ENCODE measurements around the gene HLA-DPA1. TPM values are rescaled to one million over a fixed set of nuclear protein-coding genes. Genes with fewer than 3 reads are reported as not detected.
"Not testable (repeated sequence)": the region's sequence is repeated elsewhere in the genome, so short reads cannot be mapped to it uniquely, and the experiment has no call there.

The HLA-DPA1 gene
- total RNA-seq, 1 experiment from 2014 or later = not detected

GRCh38 chr6:33105386-33105785 lies 31.9 kb upstream of the HLA-DPA1 start:
- no peak for DNase-seq (ENCODE audit: low read depth in 1 of 2, low spot score in 2 of 2)
- Histone ChIP-seq H3K4me3 (no peak overlapping the region), H3K27me3 (replicated peaks) (peaks cover 8% of the 10 kb centered on the region), H3K4me1 (replicated peaks) (no peaks in the 10 kb centered on the region), H3K9me3 (replicated peaks) (0 out of 2 replicates have a peak, but pooled peaks cover 9% of the 10 kb centered on the region), H3K36me3 (no peaks in the 10 kb centered on the region), H3K27ac (no peak overlapping the region)

DNA sequence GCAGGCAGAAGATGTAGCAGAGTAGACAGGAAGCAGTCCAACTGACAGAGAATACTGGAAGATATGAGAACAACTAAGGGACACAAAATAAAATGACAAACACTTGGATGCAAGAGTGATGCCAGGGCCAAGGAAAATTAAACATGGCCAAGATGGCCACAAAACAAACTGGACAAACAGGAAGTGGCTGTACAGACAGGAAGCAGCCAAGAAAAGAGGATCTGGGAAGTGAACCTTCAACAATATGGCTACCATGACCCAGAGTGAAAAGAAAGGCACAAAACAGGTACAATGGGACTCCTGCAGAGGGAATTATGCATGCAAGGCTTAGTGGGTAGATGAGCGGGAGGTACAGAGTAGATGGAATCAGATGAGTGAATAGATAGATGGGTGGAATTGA lies 31.4 kb upstream of the HLA-DPA1 start:
- 0 out of 2 replicates have a peak, but pooled peaks cover 14% of the 10 kb centered on the region for H3K9me3 ChIP-seq (replicated peaks)
- H3K27me3 ChIP-seq (replicated peaks) = peaks cover 8% of the 10 kb centered on the region

GRCh38 chr6:33103776-33104175 lies 30.3 kb upstream of the HLA-DPA1 start:
- H3K36me3 ChIP-seq = no peaks in the 10 kb centered on the region
- DNase-seq (ENCODE audit: low read depth in 1 of 2, low spot score in 2 of 2) = no peak
- H3K9me3 ChIP-seq (replicated peaks) = 0 out of 2 replicates have a peak, but pooled peaks cover 14% of the 10 kb centered on the region
- H3K4me1 ChIP-seq (replicated peaks) = no peaks in the 10 kb centered on the region
- H3K4me3 ChIP-seq = no peak overlapping the region
- peaks cover 2% of the 10 kb centered on the region; the same call in 1 of the 2 replicates for H3K27me3 ChIP-seq (replicated peaks)
- H3K27ac ChIP-seq = no peak overlapping the region

More for the DNA sequence above, 31.4 kb upstream of the HLA-DPA1 start:
- H3K27ac ChIP-seq = no peak overlapping the region
- no peak overlapping the region for H3K4me3 ChIP-seq
- H3K36me3 ChIP-seq = no peaks in the 10 kb centered on the region
- H3K4me1 ChIP-seq (replicated peaks) = no peaks in the 10 kb centered on the region
- DNase-seq (ENCODE audit: low read depth in 1 of 2, low spot score in 2 of 2) = no peak

DNA sequence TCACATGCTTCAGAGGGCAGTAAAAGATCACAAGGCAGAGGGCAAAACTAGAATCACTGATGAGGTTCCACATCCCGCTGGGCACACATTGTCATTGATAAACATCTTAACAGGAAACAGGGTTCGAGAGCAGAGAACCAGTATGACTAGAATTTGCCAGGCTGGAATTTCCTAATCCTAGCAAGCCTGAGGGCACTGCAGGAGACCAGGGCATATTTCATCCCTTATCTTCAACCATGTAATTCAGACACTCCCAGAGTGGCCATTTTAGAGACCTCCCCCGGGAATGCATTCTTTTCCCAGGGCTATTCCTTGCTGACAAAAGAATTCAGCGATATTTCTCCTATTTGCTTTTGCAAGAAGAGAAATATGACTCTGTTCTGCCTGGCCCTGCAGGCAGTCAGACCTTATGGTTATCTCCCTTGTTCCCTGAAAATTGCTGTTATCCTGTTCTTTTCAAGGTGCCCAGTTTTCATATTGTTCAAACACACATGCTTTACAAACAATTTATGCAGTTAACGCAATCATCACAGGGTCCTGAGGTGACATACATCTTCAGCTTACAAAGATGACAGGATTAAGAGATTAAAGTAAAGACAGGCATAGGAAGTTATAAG lies 27.8 kb upstream of the HLA-DPA1 start:
- not testable (repeated sequence) for H3K27ac ChIP-seq; H3K27me3 ChIP-seq (replicated peaks); DNase-seq (ENCODE audit: low read depth in 1 of 2, low spot score in 2 of 2); H3K4me1 ChIP-seq (replicated peaks); H3K4me3 ChIP-seq; H3K36me3 ChIP-seq
- 0 out of 2 replicates have a peak, but pooled peaks cover 14% of the 10 kb centered on the region for H3K9me3 ChIP-seq (replicated peaks)

DNA sequence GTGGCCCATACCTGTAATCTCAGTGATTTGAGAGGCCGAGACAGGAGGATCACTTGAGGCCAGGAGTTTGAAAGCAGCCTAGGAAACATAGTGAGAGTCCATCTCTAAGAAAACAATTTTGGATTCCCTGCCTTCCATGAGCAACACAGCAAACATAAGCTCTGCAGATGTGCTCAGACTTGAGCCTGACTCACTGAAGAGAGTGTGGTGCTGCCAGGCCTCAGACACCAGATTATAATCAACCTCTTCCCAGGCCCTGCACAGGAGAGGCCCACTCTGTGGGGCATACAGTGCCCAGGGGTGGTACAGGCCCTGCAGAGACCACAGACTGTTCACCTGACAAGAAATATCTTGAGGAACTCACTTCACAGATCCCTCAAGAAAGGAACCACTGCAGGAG lies 22.2 kb upstream of the HLA-DPA1 start:
- no peak for DNase-seq (ENCODE audit: low read depth in 1 of 2, low spot score in 2 of 2)
- H3K27ac ChIP-seq = no peak overlapping the region
- 0 out of 2 replicates have a peak, but pooled peaks cover 6% of the 10 kb centered on the region for H3K9me3 ChIP-seq (replicated peaks)
- no peaks in the 10 kb centered on the region for H3K4me1 ChIP-seq (replicated peaks)
- H3K4me3 ChIP-seq = no peak overlapping the region
- no peaks in the 10 kb centered on the region for H3K36me3 ChIP-seq
- H3K27me3 ChIP-seq (replicated peaks) = no peaks in the 10 kb centered on the region

DNA sequence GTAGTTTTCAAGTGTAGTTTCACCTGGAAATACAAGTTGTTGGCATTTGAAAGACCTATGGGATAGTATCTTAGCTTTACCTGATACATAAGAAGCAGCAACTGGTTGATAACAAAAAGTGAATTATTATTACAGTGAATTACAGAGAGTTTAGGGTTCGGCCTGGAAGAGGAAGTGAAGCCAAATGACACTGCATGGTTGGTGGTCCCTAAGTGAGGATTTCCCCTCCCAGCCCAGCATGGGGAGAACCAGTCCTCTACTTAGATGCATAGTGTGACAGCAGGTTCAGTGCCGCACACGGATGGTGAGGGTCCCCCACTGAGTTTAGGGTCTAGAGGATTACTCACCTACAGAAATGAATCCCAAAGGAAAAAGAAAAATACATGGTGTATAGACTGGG lies 20.4 kb upstream of the HLA-DPA1 start:
- DNase-seq (ENCODE audit: low read depth in 1 of 2, low spot score in 2 of 2) = no peak
- no peaks in the 10 kb centered on the region for H3K27me3 ChIP-seq (replicated peaks)

DNA sequence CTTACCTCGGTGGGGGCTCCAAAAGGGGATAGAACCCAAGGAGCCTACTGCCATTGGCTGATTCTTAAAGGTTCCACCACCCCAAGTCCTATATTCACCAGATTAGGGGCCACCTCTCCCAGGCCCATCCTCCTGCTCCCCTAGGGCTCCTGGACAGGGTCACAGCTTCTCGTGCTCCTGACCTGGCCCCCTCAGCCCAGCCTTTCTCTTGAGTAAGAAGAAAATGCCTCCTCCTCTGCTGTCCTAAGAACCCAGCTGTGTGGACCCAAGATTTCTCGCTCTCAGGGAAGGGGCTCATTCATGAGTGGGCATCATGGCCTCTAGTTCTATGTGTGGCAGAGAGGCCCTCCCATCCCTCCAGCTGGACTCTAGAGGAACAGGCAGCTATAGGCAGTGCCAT lies 18.9 kb upstream of the HLA-DPA1 start:
- no peaks in the 10 kb centered on the region for H3K4me1 ChIP-seq (replicated peaks)
- no peaks in the 10 kb centered on the region for H3K36me3 ChIP-seq
- H3K9me3 ChIP-seq (replicated peaks) = no peaks in the 10 kb centered on the region
- no peak overlapping the region for H3K4me3 ChIP-seq
- H3K27ac ChIP-seq = no peak overlapping the region
- no peak for DNase-seq (ENCODE audit: low read depth in 1 of 2, low spot score in 2 of 2)
- H3K27me3 ChIP-seq (replicated peaks) = 0 out of 2 replicates have a peak, but pooled peaks cover 6% of the 10 kb centered on the region

More for the DNA sequence above, 20.4 kb upstream of the HLA-DPA1 start:
- Histone ChIP-seq H3K4me1 (replicated peaks) (no peaks in the 10 kb centered on the region), H3K9me3 (replicated peaks) (no peaks in the 10 kb centered on the region), H3K27ac (no peak overlapping the region), H3K4me3 (no peak overlapping the region), H3K36me3 (no peaks in the 10 kb centered on the region)

DNA sequence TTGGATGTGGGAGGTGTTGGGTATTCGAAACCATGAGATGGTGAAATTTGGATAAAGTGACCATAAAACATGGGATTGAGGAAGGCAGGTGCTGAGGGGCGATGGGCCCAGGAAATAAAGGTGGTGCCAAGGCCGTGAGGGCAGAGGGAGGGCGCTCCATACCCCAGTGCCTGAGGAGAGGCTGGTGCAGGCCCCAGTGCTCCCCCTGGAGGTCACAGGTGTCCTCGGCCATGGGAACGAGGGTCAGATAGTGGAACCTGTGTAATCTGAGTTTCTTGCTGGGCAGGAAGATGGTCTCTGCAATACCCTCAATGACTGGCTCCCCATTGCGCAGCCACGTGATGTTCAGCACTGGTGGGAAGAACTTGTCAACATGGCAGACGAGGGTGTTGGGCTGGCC lies 18.5 kb upstream of the HLA-DPA1 start:
- no peak for DNase-seq (ENCODE audit: low read depth in 1 of 2, low spot score in 2 of 2)
- H3K4me3 ChIP-seq = no peak overlapping the region
- 0 out of 2 replicates have a peak, but pooled peaks cover 6% of the 10 kb centered on the region for H3K27me3 ChIP-seq (replicated peaks)
- no peaks in the 10 kb centered on the region for H3K4me1 ChIP-seq (replicated peaks)
- no peak overlapping the region for H3K27ac ChIP-seq
- no peaks in the 10 kb centered on the region for H3K9me3 ChIP-seq (replicated peaks)
- no peaks in the 10 kb centered on the region for H3K36me3 ChIP-seq

- Histone ChIP-seq H3K27ac (no peak overlapping the region), H3K36me3 (no peaks in the 10 kb centered on the region), H3K4me1 (replicated peaks) (no peaks in the 10 kb centered on the region), H3K27me3 (replicated peaks) (peaks cover 22% of the 10 kb centered on the region), H3K4me3 (no peak overlapping the region), H3K9me3 (replicated peaks) (no peaks in the 10 kb centered on the region)
- no peak for DNase-seq (ENCODE audit: low read depth in 1 of 2, low spot score in 2 of 2)
Observed at GRCh38 chr6:33088931-33089620, 15.6 kb upstream of the HLA-DPA1 start.

GRCh38 chr6:33088258-33088930 lies 14.9 kb upstream of the HLA-DPA1 start:
- Histone ChIP-seq H3K4me1 (replicated peaks) (no peaks in the 10 kb centered on the region), H3K9me3 (replicated peaks) (no peaks in the 10 kb centered on the region), H3K27me3 (replicated peaks) (peaks cover 22% of the 10 kb centered on the region), H3K27ac (no peak overlapping the region), H3K36me3 (no peaks in the 10 kb centered on the region), H3K4me3 (no peak overlapping the region)
- DNase-seq (ENCODE audit: low read depth in 1 of 2, low spot score in 2 of 2) = no peak

- no peaks in the 10 kb centered on the region for H3K36me3 ChIP-seq
- H3K4me1 ChIP-seq (replicated peaks) = no peaks in the 10 kb centered on the region
- H3K27ac ChIP-seq = no peak overlapping the region
- H3K4me3 ChIP-seq = no peak overlapping the region
- DNase-seq (ENCODE audit: low read depth in 1 of 2, low spot score in 2 of 2) = no peak
- peaks cover 31% of the 10 kb centered on the region for H3K27me3 ChIP-seq (replicated peaks)
- no peaks in the 10 kb centered on the region for H3K9me3 ChIP-seq (replicated peaks)
Observed at GRCh38 chr6:33085627-33086026, 12.2 kb upstream of the HLA-DPA1 start.

GRCh38 chr6:33082702-33083101 lies 9.3 kb upstream of the HLA-DPA1 start:
- H3K36me3 ChIP-seq = no peaks in the 10 kb centered on the region
- no peaks in the 10 kb centered on the region for H3K9me3 ChIP-seq (replicated peaks)
- no peak overlapping the region for H3K4me3 ChIP-seq
- DNase-seq (ENCODE audit: low read depth in 1 of 2, low spot score in 2 of 2) = no peak
- H3K27me3 ChIP-seq (replicated peaks) = peaks cover 37% of the 10 kb centered on the region
- no peak overlapping the region for H3K27ac ChIP-seq
- H3K4me1 ChIP-seq (replicated peaks) = no peaks in the 10 kb centered on the region

GRCh38 chr6:33081098-33081824 lies 7.8 kb upstream of the HLA-DPA1 start:
- Histone ChIP-seq H3K9me3 (replicated peaks) (no peaks in the 10 kb centered on the region), H3K27ac (no peak overlapping the region), H3K4me3 (no peak overlapping the region), H3K27me3 (replicated peaks) (peaks cover 35% of the 10 kb centered on the region), H3K36me3 (no peaks in the 10 kb centered on the region), H3K4me1 (replicated peaks) (no peaks in the 10 kb centered on the region)
- DNase-seq (ENCODE audit: low read depth in 1 of 2, low spot score in 2 of 2) = no peak
